OCI-M2 (cell line): Measurements from ENCODE around the gene GALNT17.

ENCODE experiments used
- DNase-seq: peaks from one replicate; lab custom pipeline; 2025; ENCODE audit not compliant: unreplicated experiment; lab: John Stamatoyannopoulos, UW

Gene GALNT17

GRCh38 chr7:71385330-71385729 is 253.4 kb downstream of the GALNT17 start:
- DNase-seq, result no peak

GRCh38 chr7:71386152-71386785 is 254.3 kb downstream of the GALNT17 start:
- no peak for DNase-seq

- DNase-seq, result no peak
These were observed 256.2 kb downstream of the GALNT17 start for GRCh38 chr7:71388181-71388580.

GRCh38 chr7:71389976-71390375 is 258.0 kb downstream of the GALNT17 start:
- no peak for DNase-seq

- DNase-seq, result no peak
These were observed 261.7 kb downstream of the GALNT17 start for GRCh38 chr7:71393661-71394060.

GRCh38 chr7:71402684-71403083 is 270.7 kb downstream of the GALNT17 start:
- DNase-seq, result no peak

- no peak for DNase-seq
These were observed 271.4 kb downstream of the GALNT17 start for GRCh38 chr7:71403202-71403946.

DNA sequence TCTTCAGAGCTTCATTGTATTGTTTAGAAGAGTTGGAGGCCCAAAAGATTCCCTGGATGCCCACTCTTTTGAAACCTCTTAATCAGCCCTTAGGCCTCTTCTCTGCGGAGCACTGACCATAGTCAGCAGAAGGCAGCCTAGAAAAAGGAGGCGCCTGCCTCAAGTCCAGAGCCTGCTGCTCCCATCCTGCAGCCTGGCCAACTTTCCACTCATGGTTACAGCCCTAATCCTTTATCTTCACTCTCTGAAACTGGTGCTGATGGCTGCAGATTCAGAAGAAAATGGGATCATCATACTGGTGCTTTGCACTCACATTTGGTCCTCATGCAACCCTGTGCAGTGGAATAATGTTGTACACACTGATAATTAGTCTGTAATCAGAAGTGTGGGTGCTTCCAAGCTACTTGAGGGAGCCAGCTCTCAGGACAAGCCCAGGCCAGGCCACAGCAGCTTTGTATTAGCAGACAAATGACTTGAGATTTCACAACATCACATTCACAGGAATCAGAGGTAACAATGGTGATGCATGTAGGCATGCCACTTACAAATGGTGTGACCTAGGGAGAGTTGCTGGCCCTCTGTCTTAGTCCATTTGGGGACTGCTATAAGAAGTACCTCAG is 272.9 kb downstream of the GALNT17 start:
- no peak for DNase-seq

GRCh38 chr7:71408271-71408670 is 276.3 kb downstream of the GALNT17 start:
- no peak for DNase-seq

DNA sequence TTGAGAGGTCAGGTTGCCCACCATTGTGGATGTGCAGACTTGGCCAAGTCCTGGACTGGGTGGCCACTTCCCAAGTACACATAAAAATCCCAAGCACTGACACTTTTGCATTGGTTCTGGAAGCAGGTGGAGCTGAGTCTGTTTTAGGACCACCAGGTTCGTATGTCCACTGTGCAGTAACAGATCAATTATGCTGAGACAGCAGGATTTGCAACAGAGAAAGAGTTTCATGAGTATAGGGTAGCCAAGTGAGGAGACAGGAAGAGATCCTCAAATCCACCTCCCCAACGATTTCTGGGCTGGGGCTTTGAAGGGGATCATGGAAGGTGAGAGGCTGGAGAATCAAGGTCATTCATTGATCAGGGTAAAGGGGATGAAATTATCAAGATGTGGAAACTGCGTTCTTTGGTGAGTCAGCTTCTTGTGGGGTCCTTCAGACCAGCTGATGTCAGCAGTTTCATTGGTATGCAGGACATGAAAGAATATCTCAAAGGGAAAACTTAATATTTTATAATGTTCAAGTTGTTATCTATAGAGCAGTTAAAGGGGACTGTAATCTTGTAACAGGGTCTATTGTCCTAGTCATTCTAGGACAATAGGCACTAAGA is 277.7 kb downstream of the GALNT17 start:
- no peak for DNase-seq

DNA sequence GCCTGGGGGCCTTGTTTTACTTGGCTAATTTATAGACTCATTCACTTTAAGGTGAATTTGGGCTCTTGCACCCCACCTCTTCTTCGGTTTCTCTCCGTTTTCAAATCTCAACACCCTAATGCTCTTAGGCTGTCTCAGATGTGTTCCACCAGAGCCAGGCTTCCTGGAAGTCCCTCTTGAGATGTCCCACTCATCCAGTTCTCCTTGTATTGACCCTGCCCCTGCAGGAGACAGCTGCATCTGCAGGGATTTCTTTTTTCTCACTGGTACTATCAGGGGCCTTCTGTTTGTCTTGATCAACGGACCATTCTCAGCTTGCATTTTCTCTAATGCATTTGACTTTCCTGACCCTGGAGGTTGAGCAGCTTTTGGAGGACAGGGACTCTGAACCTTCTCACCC is 279.5 kb downstream of the GALNT17 start:
- DNase-seq, result no peak

DNA sequence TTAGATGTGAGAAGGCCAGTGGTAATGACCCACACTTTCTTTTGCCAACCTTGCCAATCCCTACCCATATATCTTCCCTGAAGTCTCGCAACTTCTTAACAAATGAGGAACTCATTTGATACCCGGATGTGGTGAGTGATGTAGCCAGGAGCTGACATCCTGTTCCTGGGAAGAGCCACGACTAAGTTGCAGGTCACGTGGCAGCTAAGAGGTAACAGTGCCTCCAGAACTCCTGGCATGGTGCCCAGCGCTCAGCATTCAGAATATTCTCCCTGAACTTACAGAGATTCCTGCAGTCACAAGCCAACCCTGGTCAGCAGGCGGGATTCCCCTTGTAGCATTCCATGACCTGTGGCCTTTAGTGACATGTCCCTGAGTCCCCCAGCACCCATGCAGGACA is 282.5 kb downstream of the GALNT17 start:
- no peak for DNase-seq

- no peak for DNase-seq
These were observed 287.8 kb downstream of the GALNT17 start for GRCh38 chr7:71419546-71420337.

DNA sequence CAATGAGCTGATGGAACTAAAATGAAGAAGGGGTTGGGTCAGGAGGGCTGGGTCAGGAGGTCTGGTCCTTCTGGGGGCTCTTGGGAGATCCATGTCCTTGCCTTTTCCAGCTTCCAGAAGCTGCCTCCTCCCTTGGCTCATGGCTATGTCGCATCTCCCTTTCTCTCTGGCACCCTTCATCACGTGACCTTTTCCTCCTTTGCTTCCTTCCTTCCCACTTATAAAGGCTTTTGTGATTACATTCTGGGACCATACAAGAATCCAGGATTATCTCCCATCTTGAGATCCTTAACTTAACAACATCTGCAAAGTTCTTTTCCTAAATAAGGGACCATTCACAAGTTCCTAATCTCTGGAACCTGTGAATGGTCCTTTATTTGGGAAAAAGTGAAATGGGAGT is 290.2 kb downstream of the GALNT17 start:
- DNase-seq, result no peak

GRCh38 chr7:71424166-71425035 is 292.5 kb downstream of the GALNT17 start:
- DNase-seq, result no peak

DNA sequence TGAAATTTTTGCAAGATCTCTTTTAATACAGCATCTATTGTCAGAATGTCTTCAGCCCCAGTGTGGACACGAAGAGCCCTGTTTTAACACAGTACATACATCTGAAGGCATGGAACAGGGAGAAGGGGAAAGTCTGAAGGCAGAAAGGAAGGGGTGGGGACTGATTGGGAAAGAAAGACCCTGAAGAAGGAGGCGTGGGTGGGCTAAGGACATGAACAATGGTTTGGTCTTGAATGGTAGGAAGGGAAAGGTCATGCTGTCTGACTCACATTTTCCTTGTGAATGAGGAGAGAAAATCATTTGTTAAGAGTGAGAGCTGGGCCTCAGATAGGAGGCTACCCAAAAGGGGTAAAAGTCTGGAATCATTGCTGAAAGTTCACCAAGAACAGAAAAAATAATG is 297.1 kb downstream of the GALNT17 start:
- DNase-seq, result no peak

GRCh38 chr7:71430246-71430645 is 298.3 kb downstream of the GALNT17 start:
- DNase-seq, result no peak

- no peak for DNase-seq
These were observed 307.4 kb downstream of the GALNT17 start for GRCh38 chr7:71439321-71439720.

GRCh38 chr7:71442492-71443190 is 310.7 kb downstream of the GALNT17 start:
- no peak for DNase-seq

- DNase-seq, result no peak
These were observed 311.2 kb downstream of the GALNT17 start for GRCh38 chr7:71443191-71443530.
